ENCODE results near the gene STK39.

STK39 gene

GRCh38 chr2:167944825-167945659 lies 302.4 kb downstream of the STK39 start:
- DNase-seq: no peak

GRCh38 chr2:167943897-167944296 lies 303.5 kb downstream of the STK39 start:
- no peak for DNase-seq

- no peak for DNase-seq
Observed at GRCh38 chr2:167943368-167943767, 304.0 kb downstream of the STK39 start.

DNA sequence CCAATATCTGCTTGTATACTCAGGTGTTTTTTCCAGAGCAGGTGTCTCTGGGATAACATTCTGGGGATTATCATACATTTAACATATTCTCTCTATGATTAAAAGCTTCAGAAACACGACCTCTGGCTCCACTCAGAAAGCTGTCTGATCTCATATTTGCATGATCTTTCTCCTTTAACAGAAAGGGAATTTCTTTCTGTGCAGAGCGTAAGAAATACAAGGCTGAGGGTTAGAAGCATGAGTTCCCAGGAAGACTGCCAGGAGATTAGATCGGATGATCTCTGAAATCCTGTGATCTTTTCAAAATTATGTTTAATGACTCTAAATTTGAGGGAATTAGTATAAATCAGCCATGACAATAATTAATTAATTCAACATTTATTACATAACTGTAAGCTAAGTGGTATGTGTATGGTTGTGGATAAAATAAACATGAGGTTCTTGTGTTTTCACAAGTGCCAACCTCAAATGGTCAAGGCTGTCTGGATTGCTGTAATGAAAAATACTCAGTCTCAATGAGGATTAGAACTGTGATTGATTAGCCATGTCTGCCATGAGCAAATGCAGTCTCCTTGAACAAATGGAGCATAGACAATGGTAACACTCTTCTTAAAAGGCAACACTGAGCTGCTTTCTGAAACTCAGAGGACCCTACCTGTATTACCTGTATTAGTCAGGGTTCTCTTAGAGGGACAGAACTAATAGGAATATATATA lies 304.9 kb downstream of the STK39 start:
- no peak for DNase-seq

GRCh38 chr2:167941604-167942003 lies 305.8 kb downstream of the STK39 start:
- no peak for DNase-seq

DNA sequence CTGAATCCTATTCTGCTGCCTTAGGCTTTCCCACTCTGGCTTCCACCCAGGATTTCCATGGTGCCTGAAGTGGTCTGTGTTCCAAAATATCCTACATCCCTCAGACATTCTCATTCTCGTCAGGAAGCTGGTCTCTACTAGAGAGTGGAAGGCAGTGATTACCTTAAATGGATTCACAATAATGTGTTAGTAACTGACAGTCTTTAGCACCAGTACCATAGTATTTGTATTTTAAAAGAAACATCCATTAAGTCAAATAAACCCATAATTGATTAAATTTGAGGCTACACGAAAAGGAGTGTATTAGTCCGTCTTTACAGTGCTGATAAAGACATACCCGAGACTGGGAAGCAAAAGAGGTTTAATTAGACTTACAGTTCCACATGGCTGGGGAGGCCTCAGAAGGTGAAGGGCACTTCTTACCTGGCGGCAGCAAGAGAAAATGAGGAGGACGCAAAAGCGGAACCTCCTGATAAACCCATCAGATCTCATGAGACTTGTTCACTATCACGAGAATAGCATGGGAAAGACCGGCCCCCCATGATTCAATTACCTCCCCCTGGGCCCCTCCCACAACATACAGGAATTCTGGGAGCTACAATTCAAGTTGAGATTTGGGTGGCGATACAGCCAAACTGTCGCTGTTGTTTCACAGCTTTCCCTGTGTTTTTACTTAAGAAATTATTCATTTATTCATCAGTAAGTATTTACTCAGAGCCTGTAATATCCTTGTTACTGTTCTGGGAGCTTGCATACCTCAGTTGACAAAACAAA lies 306.5 kb downstream of the STK39 start:
- no peak for DNase-seq

GRCh38 chr2:167940346-167940725 lies 307.1 kb downstream of the STK39 start:
- DNase-seq: no peak

- no peak for DNase-seq
Observed at GRCh38 chr2:167939514-167940345, 307.7 kb downstream of the STK39 start.

DNA sequence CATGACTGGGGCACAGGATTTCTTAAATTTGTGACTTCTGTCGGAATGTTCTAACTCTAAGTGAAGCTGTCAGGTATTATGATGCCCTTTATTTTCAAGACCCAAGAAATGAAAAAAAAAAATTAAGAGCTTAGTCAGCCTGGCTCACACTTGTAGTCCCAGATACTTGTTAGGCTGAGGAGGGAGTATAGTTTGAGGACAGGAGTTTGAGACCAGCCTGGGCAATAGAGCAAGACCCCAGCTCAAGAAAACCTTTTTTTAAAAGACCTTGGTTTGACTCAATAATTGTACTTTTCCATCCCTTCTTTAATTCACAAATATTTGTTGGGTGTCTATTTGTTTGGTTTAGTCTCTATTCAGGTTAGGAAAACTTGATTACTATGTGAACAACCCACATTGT lies 310.0 kb downstream of the STK39 start:
- DNase-seq: no peak

DNA sequence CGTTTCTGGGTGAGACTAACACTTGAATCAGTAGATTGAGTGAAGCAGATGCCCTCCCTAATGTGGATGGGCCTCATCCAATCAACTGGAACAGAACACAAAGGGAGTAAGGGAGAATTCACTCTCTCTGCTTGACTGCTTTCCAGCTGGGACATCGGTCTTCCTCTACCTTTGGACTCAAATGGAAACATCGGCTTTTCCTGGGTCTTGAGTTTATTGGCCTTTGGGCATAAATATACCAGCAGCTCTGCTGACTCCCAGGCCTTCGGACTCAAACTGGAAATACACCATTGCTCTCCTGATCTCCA lies 311.6 kb downstream of the STK39 start:
- no peak for DNase-seq

GRCh38 chr2:167933097-167933814 lies 314.1 kb downstream of the STK39 start:
- DNase-seq: no peak

- no peak for DNase-seq
Observed at GRCh38 chr2:167932123-167932693, 315.2 kb downstream of the STK39 start.

DNA sequence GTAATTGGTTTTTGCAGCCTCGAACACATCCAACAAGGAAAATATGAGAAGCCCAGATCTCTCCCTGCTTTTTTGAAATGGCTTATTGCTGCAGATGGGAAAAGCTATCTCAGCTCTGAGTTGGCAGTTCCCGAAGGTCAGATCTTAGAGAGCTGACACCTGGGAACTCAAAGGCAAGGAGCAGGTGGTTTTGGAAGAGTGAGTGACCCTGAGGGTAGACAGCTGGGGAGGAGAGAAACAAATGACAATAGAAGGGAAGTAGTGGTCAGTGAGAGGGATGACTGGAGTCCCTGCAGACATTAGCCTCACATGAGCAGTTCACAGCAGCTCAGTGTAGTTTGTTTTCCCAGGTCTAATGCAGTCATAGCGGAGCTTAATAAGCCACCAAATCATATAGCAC lies 317.9 kb downstream of the STK39 start:
- DNase-seq: no peak

DNA sequence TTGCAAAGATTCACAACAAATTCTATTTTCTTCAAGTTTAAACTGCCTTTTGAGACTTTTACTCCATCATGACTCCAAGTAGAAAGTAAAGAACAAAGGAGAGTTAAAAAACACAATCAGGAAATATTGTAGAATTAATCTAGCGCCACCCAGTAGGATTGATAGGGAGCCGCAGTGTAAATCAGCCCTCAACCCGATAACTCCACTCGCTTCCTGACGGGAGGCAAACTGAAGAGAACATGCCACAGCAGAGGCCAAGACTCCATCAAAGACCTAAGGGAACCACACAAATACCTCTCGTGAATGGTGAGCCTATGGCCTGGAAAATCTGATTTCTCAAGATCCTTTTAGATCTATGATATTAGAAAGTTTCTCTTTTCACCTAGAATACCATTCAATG lies 319.0 kb downstream of the STK39 start:
- DNase-seq: no peak

- no peak for DNase-seq
Observed at GRCh38 chr2:167925758-167926157, 321.6 kb downstream of the STK39 start.

DNA sequence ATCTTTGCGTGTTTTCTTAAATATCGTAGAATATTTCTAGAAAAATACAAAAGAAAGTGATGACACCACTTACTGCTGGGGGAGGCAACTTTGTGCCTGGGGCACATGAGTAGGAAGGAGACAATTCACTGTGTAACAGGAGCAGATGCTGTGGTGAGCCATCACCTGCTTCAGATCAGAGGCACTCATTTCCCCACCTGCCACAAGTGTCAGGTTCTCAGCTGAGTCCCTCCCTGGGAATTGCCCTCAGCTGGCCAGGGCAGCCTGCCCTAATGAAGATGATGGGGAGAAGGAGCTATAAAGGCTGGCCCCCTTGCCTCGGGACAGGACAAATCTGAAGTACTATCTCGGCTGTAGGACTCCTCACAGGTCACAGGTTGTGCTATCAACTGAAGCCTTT lies 322.8 kb downstream of the STK39 start:
- DNase-seq: no peak

- DNase-seq: no peak
Observed at GRCh38 chr2:167916756-167917155, 330.6 kb downstream of the STK39 start.

- DNase-seq: no peak
Observed at GRCh38 chr2:167914969-167915368, 332.4 kb downstream of the STK39 start.

- DNase-seq: no peak
Observed at GRCh38 chr2:167908786-167909185, 338.6 kb downstream of the STK39 start.

- no peak for DNase-seq
Observed at GRCh38 chr2:167905668-167906067, 341.7 kb downstream of the STK39 start.

Measured in stimulated activated CD4-positive, alpha-beta T cell treated with anti-CD3 and anti-CD28 coated beads, Interleukin-1b, Interleukin-23, amount 100 ng/mL, for 48 hours (primary cell).